GM12878 (cell line): Measurements from ENCODE around the gene BEST1. TPM values are rescaled to one million over a fixed set of nuclear protein-coding genes. Genes with fewer than 3 reads are reported as not detected.

ENCODE experiments used
- ATAC-seq: fragments of 200-7000 bp; cut with Tn5 transposase; 3 replicates; pipeline ENCODE4 v1.9.1; 2020; ENCODE audit warnings: mild to moderate bottlenecking, moderate library complexity
- BruUV-seq: library from RNA; stranded (reverse); fragments of 400-500 nt; replicated peaks from 2 replicates; lab custom pipeline; 2021; lab: Mats Ljungman, UMichigan
- CTCF ChIA-PET: fragments of 300-600 bp; sonication (Branson Sonifier 250); formaldehyde crosslinking; extraction: SDS; loops from one replicate; lab custom pipeline; 2021; ENCODE audit warnings: inconsistent platforms; lab: Yijun Ruan, JAX
- POLR2A ChIA-PET: fragments of 350-600 bp; formaldehyde crosslinking; extraction: SDS; loops from one replicate; lab custom pipeline; 2021; ENCODE audit warnings: inconsistent platforms; lab: Charles Lee
- RAD21 ChIA-PET: fragments of 300-600 bp; sonication (Branson Sonifier 250); formaldehyde crosslinking; loops from one replicate; lab custom pipeline; 2023; ENCODE audit warnings: antibody characterized with exemption; ENCODE audit not compliant: unreplicated experiment; lab: Charles Lee
- SMC1A ChIA-PET: fragments of 300-600 bp; sonication (Branson Sonifier 250); formaldehyde crosslinking; loops from one replicate; lab custom pipeline; 2023; ENCODE audit not compliant: unreplicated experiment, uncharacterized antibody; lab: Charles Lee
- DNase-seq: peaks from one replicate; pipeline ENCODE4 v3.0.0-alpha.2; 2011; ENCODE audit warnings: low read depth, low spot score
- FAIRE-seq: peaks from 3 replicates; lab custom pipeline; 2011; peaks lifted over from hg19 to GRCh38; lab: Jason Lieb, UNC
- H2AFZ ChIP-seq: 2 replicates; pipeline ENCODE4 v1.6.0; 2011; ENCODE audit warnings: low read depth, low read length, control low read depth; ENCODE audit not compliant: control insufficient read depth
- H3K27ac ChIP-seq: 2 replicates; pipeline ENCODE4 v1.5.1; 2011; ENCODE audit warnings: control low read depth; ENCODE audit not compliant: control insufficient read depth, insufficient read depth
- H3K27me3 ChIP-seq, 2 experiments: replicated peaks in 1 of 2; 2 replicates each; pipeline versions ENCODE4 v1.6.0 to v1.6.1; 2011; ENCODE audit warnings: low read length in 1 of 2; ENCODE audit not compliant: control insufficient read depth in 2 of 2, insufficient read depth in 2 of 2
- H3K36me3 ChIP-seq, 2 experiments: 2 replicates each; pipeline ENCODE4 v1.5.1; 2011; ENCODE audit warnings: low read length in 1 of 2; ENCODE audit not compliant: control insufficient read depth in 2 of 2, insufficient read depth in 2 of 2
- H3K4me1 ChIP-seq: 2 replicates; pipeline ENCODE4 v1.6.1; 2011; ENCODE audit warnings: mild to moderate bottlenecking, low read length, moderate library complexity, mixed read lengths; ENCODE audit not compliant: control insufficient read depth, insufficient read depth
- H3K4me2 ChIP-seq: 2 replicates; pipeline ENCODE4 v1.6.0; 2011; ENCODE audit warnings: control low read depth; ENCODE audit not compliant: control insufficient read depth, insufficient read depth
- H3K4me3 ChIP-seq: fragments of 200-600 bp; sonication (generic); 2 replicates; pipeline ENCODE4 v1.5.1; 2016
- H3K79me2 ChIP-seq: 2 replicates; pipeline ENCODE4 v1.6.0; 2011; ENCODE audit warnings: low read length; ENCODE audit not compliant: control insufficient read depth, insufficient read depth
- H3K9ac ChIP-seq: 2 replicates; pipeline ENCODE4 v1.8.0; 2011; ENCODE audit warnings: low read length, control low read depth, mixed read lengths; ENCODE audit not compliant: control insufficient read depth, insufficient read depth
- H3K9me3 ChIP-seq: replicated peaks from 3 replicates; pipeline ENCODE4 v1.5.1; 2011; ENCODE audit warnings: mild to moderate bottlenecking, low read length; ENCODE audit not compliant: control insufficient read depth, insufficient read depth
- H4K20me1 ChIP-seq: 2 replicates; pipeline ENCODE4 v1.6.0; 2011; ENCODE audit not compliant: control insufficient read depth, insufficient read depth
- CREB1 ChIP-seq: IDR thresholded peaks from 2 replicates; pipeline ENCODE4 v1.6.1; 2012; ENCODE audit warnings: low read depth, mild to moderate bottlenecking, inconsistent platforms
- E4F1 ChIP-seq: fragments of 450-650 bp; IDR thresholded peaks from 2 replicates; pipeline ENCODE4 v1.6.1; 2018; ENCODE audit warnings: borderline replicate concordance, mild to moderate bottlenecking; ENCODE audit not compliant: partially characterized antibody
- ELK1 ChIP-seq: IDR thresholded peaks from 2 replicates; pipeline ENCODE4 v1.6.1; 2012; ENCODE audit warnings: low read depth, low read length, improper control_type of control experiment
- ETV6 ChIP-seq, 2 experiments: fragments of 450-650 bp in 1 of 2; IDR thresholded peaks in 1 of 2; conservative IDR thresholded peaks in 1 of 2; 2 replicates each; pipeline ENCODE4 v1.6.1; 2014; ENCODE audit warnings: antibody characterized with exemption in 1 of 2, borderline replicate concordance in 1 of 2, low read depth in 1 of 2, mild to moderate bottlenecking in 1 of 2, moderate library complexity in 1 of 2
- FOS ChIP-seq: IDR thresholded peaks from 3 replicates; pipeline ENCODE4 v1.6.1; 2011; ENCODE audit warnings: borderline replicate concordance; ENCODE audit not compliant: insufficient read length; ENCODE audit errors: extremely low read depth
- IRF3 ChIP-seq: fragments of 450-650 bp; IDR thresholded peaks from 2 replicates; pipeline ENCODE4 v1.6.1; 2014; ENCODE audit warnings: mild to moderate bottlenecking
- MTA3 ChIP-seq: IDR thresholded peaks from 2 replicates; pipeline ENCODE4 v1.6.1; 2012; ENCODE audit warnings: low read length, inconsistent platforms, borderline replicate concordance
- PAX5 ChIP-seq: IDR thresholded peaks from 2 replicates; pipeline ENCODE4 v1.6.1; 2011; ENCODE audit warnings: low read depth, low read length, borderline replicate concordance
- PRDM15 ChIP-seq: fragments of 450-650 bp; formaldehyde crosslinking; IDR thresholded peaks from 2 replicates; pipeline ENCODE4 v1.4.0; 2020; ENCODE audit warnings: mild to moderate bottlenecking, moderate library complexity
- ZNF24 ChIP-seq: fragments of 450-650 bp; IDR thresholded peaks from 2 replicates; pipeline ENCODE4 v1.6.1; 2017; ENCODE audit warnings: antibody characterized with exemption, mild to moderate bottlenecking
- WGBS: methylation state at CpG from one replicate; pipeline ENCODE4 v1.1.6; 2016; ENCODE audit warnings: low lambda C conversion rate; ENCODE audit not compliant: insufficient replicate concordance, insufficient coverage; ENCODE audit errors: missing lambda C conversion rate; 5-methylcytosine and 5-hydroxymethylcytosine counted together
- in situ Hi-C: fragments of 300-500 bp; cut with MboI; formaldehyde crosslinking; loops from 9 replicates; pipeline ENCODE4 v1.14.3; 2018; ENCODE audit warnings: mixed read lengths
- intact Hi-C: fragments of 100-400 bp; cut with micrococcal nuclease; formaldehyde crosslinking; loops from one replicate; pipeline ENCODE4 v1.14.2; 2022; ENCODE audit not compliant: unreplicated experiment
- polyA plus RNA-seq, 11 experiments: library from polyadenylated mRNA; depleted of rRNA in 4 of 11; unstranded in 6 of 11; stranded (reverse) in 5 of 11; fragments of >200 nt; fragmentation: Nextera tagmentation in 4 of 11; fragmentation: Illumina TruSeq in 1 of 11; extraction: Ambion mirVana in 4 of 11; extraction: Trizol in 1 of 11; gene quantifications; 1 replicate in 1 of 11; 2 replicates in 10 of 11; pipeline versions ENCODE4 v1.2.1 to v1.2.3, GENCODE V29; 2011 to 2016; ENCODE audit warnings: inconsistent platforms in 2 of 11, missing spikeins in 2 of 11, low read depth in 1 of 11
- total RNA-seq, 4 experiments: library from RNA; depleted of rRNA in 3 of 4; stranded (reverse); fragments of >200 nt in 3 of 4; fragmentation: Illumina TruSeq in 1 of 4; extraction: Trizol in 1 of 4; gene quantifications; 2 replicates each; pipeline versions ENCODE4 v1.2.1 to v1.2.3, GENCODE V29; 2013 to 2021

BEST1 gene
- total and polyA plus RNA-seq, 10 of the 15 experiments (the other 5 are each of a cell fraction or from before 2014, with no cell fraction given): 0.03 to 3.4 (median 0.15) TPM; not detected in 1

- TF ChIP-seq IRF3 (no peak), MTA3 (no peak), ELK1 (no peak)
Observed at GRCh38 chr11:61923166-61924063, 26.7 kb upstream of the BEST1 start (continued).

GRCh38 chr11:61924064-61924455, 26.1 kb upstream of the BEST1 start:
- Histone ChIP-seq H3K36me3 (no peaks in the 10 kb centered on the region), H3K27me3 (peaks cover 2% of the 10 kb centered on the region in 2 experiments; a peak in 3 of 4 replicates), H2AFZ (no peak overlapping the region), H3K79me2 (no peaks in the 10 kb centered on the region), H3K4me2 (no peak overlapping the region), H3K9ac (no peak overlapping the region), H3K9me3 (no peaks in the 10 kb centered on the region), H3K4me3 (no peak overlapping the region), H4K20me1 (no peaks in the 10 kb centered on the region; the same call in 1 of the 2 replicates), H3K4me1 (no peaks in the 10 kb centered on the region), H3K27ac (no peak overlapping the region)
- RAD21 ChIA-PET: no interaction called here
- ATAC-seq: no peak
- no peak for FAIRE-seq
- BruUV-seq: no TSS peak
- POLR2A ChIA-PET: no interaction called here
- SMC1A ChIA-PET: no interaction called here
- WGBS: 23% methylated on average over 6 of the region's 6 CpGs
- DNase-seq: no peak
- intact Hi-C loops: no loop called here
- in situ Hi-C loops: no loop called here
- CTCF ChIA-PET: interaction anchor here (1.5 to 2.0 kb wide), 2 partner anchors 158 to 175 kb away, joined by 3 to 6 read pairs; no protein-coding TSS in a partner anchor
- TF ChIP-seq CREB1 (no peak), ETV6 (conservative IDR thresholded peaks at IDR 0.05 in 1 of 2, IDR thresholded peaks at IDR 0.05 in 1 of 2; ENCODE audit: borderline replicate concordance in 1 of 2, low read depth in 1 of 2) (no peak), FOS (no peak), E4F1 (no peak), ZNF24 (no peak), PRDM15 (CRISPR knock-in tag) (no peak), PAX5 (no peak)
